ENCODE measurements around the gene RACGAP1.
A peak's percentile ranks its signal among the peaks of the same experiment; 100 is the strongest.

RACGAP1 gene

DNA sequence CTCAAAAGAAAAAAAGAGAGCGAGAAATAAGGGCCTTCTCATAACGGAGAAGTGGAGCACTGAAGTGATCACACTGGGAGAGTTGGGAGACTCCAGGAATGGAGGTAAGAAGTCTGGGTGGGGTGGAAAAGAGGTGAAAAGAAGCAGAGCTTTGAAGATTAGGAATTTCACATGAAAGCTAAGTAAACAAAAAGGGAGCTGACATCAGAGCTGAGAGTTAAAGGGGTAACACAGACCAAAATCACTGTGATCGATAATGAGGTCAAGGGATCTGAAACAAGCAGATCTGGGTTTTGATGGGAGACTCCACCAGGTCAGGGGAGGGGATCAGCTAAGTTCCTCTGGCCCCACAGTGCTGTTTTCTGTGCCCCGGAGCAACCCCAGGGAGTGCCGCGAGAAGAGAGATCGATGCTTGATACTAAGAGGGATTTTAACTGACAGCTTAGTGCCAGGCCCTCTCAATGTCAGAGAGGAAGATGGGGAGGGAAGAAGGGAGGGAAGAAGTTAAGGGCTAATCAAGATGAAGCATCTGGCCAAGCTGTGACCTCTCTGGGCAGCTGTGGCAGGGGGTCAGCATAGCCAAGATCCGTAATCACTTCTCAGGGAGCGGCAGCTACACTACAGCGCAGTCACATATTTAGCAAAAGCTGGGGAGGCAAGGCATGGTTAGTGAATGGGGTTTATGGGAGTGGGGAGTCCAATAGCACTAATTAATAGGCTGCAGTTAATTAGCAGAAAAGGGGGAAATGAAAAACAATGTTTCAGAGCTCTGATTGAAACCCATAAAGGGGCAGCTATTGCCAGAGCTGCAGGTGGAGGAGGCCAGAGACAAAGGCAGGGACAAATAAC, 44.6 kb downstream of the RACGAP1 start:
- Mint-ChIP-seq H3K36me3 (ENCODE audit: low read depth) (no peaks in the 10 kb centered on the region), H3K9me3 (no peaks in the 10 kb centered on the region), H3K4me3 (no peak overlapping the region), H3K4me1 (peaks cover 68% of the 10 kb centered on the region), H3K27me3 (ENCODE audit: low read depth, poor library complexity) (peaks cover 4% of the 10 kb centered on the region), H3K27ac (peak overlapping the region; percentile 75)
- DNase-seq: no peak
- TF ChIP-seq, protein P1, sequence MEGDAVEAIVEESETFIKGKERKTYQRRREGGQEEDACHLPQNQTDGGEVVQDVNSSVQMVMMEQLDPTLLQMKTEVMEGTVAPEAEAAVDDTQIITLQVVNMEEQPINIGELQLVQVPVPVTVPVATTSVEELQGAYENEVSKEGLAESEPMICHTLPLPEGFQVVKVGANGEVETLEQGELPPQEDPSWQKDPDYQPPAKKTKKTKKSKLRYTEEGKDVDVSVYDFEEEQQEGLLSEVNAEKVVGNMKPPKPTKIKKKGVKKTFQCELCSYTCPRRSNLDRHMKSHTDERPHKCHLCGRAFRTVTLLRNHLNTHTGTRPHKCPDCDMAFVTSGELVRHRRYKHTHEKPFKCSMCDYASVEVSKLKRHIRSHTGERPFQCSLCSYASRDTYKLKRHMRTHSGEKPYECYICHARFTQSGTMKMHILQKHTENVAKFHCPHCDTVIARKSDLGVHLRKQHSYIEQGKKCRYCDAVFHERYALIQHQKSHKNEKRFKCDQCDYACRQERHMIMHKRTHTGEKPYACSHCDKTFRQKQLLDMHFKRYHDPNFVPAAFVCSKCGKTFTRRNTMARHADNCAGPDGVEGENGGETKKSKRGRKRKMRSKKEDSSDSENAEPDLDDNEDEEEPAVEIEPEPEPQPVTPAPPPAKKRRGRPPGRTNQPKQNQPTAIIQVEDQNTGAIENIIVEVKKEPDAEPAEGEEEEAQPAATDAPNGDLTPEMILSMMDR (IDR thresholded peaks at IDR 0.05): no peak

DNA sequence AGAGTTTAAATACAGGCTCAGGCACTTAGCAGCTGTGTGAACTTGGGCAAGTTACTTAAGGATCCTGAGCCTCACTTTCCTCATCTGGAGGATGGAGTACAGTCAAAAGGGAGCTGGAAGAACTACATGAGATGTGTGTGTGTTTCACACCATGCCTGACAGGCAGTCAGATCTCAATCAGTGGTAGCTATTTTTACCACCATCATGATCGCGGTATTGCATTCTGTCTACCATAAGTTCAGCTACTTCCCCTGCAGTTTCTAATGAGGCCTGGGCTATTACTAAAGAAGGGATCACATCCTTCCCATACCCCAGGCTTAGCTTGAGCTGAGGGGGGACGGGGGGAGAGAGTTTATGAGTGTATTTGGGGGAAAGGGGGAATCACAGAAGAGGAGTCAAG, 45.5 kb downstream of the RACGAP1 start:
- Mint-ChIP-seq H3K4me1 (peaks cover 67% of the 10 kb centered on the region), H3K36me3 (ENCODE audit: low read depth) (no peaks in the 10 kb centered on the region), H3K4me3 (no peak overlapping the region), H3K27ac (no peak overlapping the region), H3K9me3 (no peaks in the 10 kb centered on the region), H3K27me3 (ENCODE audit: low read depth, poor library complexity) (peaks cover 4% of the 10 kb centered on the region)
- no peak for DNase-seq
- TF ChIP-seq, protein P1 (IDR thresholded peaks at IDR 0.05): no peak

DNA sequence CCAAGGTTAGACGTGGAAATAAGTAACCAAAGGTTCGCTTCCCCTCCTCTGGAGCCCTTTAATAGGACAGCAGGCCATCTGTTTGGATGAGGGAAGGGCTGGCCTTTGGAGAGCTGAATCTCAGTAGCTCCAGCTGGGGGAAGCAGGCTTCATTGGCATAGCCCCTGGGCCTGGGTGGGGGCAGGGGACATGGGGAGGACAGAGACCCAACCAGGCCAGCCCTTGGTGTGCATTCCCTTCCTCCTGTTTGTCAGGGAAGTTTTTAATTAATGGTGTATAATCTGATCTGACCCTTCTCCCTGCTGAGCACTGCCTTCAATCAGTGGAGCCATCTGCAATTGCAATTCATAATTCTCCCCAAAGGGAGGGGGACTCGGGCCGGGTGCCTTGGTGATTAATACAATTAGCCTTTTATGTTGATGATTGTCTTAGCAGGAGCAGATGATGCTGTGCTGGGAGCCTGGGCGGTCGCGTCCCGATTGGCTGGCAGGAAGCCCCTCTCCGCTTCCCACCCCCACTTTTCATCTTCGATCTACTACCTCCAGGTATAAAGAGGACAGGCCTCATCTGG, 46.2 kb downstream of the RACGAP1 start:
- no peak overlapping the region for H3K27ac Mint-ChIP-seq
- TF ChIP-seq, protein P1 (IDR thresholded peaks at IDR 0.05): no peak
- peaks cover 4% of the 10 kb centered on the region for H3K27me3 Mint-ChIP-seq (ENCODE audit: low read depth, poor library complexity)
- no peak for DNase-seq
- no peaks in the 10 kb centered on the region for H3K9me3 Mint-ChIP-seq
- H3K4me1 Mint-ChIP-seq: peaks cover 67% of the 10 kb centered on the region
- no peak overlapping the region for H3K4me3 Mint-ChIP-seq
- H3K36me3 Mint-ChIP-seq (ENCODE audit: low read depth): no peaks in the 10 kb centered on the region

DNA sequence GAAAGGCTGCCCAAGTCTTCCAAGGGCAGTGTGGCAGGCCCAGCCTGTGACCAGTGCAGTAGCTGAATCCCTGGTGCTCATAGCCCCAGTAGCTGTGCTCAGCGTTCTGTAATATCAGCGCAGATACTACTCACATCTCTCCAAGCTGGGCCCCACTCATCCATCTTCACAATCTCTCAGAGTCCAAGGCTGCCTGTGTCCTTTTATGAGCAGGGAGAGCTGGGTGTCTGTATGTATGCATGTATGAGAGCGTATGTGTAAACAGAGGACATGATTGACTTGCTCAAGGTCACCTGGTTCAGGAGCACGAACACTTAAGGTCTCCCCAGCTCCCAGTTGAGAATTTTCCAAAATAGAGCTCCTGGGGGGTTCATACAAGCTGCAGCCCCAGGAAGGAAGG, 47.2 kb downstream of the RACGAP1 start:
- Mint-ChIP-seq H3K4me1 (peaks cover 67% of the 10 kb centered on the region), H3K36me3 (ENCODE audit: low read depth) (no peaks in the 10 kb centered on the region)

DNA sequence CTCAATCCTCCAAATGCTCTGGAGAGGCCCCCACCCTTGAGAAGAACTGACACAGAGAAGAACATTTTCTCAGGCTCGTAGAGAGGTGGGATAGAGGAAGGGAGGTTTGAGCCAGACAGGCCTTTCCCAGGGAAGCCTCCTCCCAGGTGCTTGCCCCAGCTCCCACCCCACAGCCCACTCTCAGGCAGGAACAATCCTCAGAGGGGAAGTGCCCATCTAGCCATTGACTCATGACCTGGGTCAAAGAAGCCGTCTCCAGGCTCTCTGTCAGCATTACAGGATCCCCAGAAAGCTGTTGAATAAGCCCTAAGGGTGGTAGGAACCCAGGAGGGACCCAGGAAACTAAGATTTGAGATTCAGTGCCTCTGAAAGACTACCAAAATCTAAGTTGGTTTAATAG, 48.7 kb downstream of the RACGAP1 start:
- H3K9me3 Mint-ChIP-seq: no peaks in the 10 kb centered on the region
- H3K4me3 Mint-ChIP-seq: no peak overlapping the region
- no peak overlapping the region for H3K27ac Mint-ChIP-seq
- DNase-seq: no peak
- TF ChIP-seq, protein P1 (IDR thresholded peaks at IDR 0.05): no peak
- H3K4me1 Mint-ChIP-seq: peaks cover 59% of the 10 kb centered on the region
- H3K27me3 Mint-ChIP-seq (ENCODE audit: low read depth, poor library complexity): peaks cover 4% of the 10 kb centered on the region
- no peaks in the 10 kb centered on the region for H3K36me3 Mint-ChIP-seq (ENCODE audit: low read depth)

More for the DNA sequence above, 47.2 kb downstream of the RACGAP1 start:
- TF ChIP-seq, protein P1 (IDR thresholded peaks at IDR 0.05): no peak
- no peak overlapping the region for H3K27ac Mint-ChIP-seq
- no peak for DNase-seq
- no peaks in the 10 kb centered on the region for H3K9me3 Mint-ChIP-seq
- peaks cover 4% of the 10 kb centered on the region for H3K27me3 Mint-ChIP-seq (ENCODE audit: low read depth, poor library complexity)
- H3K4me3 Mint-ChIP-seq: no peak overlapping the region

Measured in nephron progenitor cell (in vitro differentiated cells).